Choroid plexus epithelial cell (primary cell): ENCODE results near the gene KCTD6.

Source experiments
- DNase-seq: peaks from one replicate; pipeline ENCODE4 v3.0.0-alpha.2; 2010; ENCODE audit warnings: low read depth
- H3K4me3 ChIP-seq: 2 replicates; pipeline ENCODE4 v1.5.1; 2011; ENCODE audit warnings: low read depth, mild to moderate bottlenecking, control low read depth, low read length, moderate library complexity
- TF ChIP-seq, protein P1 (sequence below): conservative IDR thresholded peaks from 2 replicates; pipeline ENCODE4 v1.5.1; 2011; ENCODE audit warnings: low read depth, mild to moderate bottlenecking, control low read depth, inconsistent platforms, low read length, moderate library complexity

The KCTD6 gene

DNA sequence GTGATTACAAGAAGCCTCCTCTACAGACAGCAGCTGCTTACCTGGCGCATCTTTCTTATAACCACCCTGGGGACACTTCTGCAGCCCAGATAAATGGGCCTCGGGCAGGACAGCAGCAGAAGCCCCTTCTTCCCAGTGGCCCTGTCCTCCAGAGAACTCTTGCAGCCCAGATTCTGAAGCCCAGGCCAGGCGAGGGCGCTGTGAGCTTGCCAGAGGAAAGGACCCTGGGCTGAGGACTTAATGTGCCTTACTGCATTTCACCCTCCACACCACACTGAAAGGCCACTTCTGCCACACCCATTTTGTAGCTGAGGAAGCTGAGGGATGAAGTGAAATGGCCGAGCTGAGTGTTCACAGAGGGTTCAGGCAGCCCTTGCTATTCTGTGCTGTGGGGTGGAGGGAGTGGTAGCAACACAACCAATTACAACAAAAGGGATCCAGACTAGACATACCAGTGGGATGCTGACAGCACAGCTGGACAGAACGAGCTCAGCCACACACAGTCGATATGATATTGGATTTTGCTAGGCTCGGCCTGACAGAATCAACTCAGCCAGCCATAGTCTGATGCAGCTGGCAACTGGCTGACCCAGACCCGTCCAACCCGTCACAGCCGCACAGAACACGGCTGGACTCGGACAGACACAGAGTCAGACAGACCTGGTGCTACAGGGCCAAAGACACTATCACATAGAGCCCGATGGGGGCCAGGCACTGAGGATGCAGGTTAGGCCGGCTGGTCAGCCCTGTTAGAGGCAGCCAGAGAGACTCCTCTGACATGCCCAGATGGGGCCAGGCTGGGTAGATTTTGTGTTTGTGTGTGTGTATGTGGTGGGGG, 37.8 kb downstream of the KCTD6 start:
- peak; percentile 59 for DNase-seq
- H3K4me3 ChIP-seq = no peak overlapping the region
- TF ChIP-seq, protein P1, sequence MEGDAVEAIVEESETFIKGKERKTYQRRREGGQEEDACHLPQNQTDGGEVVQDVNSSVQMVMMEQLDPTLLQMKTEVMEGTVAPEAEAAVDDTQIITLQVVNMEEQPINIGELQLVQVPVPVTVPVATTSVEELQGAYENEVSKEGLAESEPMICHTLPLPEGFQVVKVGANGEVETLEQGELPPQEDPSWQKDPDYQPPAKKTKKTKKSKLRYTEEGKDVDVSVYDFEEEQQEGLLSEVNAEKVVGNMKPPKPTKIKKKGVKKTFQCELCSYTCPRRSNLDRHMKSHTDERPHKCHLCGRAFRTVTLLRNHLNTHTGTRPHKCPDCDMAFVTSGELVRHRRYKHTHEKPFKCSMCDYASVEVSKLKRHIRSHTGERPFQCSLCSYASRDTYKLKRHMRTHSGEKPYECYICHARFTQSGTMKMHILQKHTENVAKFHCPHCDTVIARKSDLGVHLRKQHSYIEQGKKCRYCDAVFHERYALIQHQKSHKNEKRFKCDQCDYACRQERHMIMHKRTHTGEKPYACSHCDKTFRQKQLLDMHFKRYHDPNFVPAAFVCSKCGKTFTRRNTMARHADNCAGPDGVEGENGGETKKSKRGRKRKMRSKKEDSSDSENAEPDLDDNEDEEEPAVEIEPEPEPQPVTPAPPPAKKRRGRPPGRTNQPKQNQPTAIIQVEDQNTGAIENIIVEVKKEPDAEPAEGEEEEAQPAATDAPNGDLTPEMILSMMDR = peak; percentile 67

DNA sequence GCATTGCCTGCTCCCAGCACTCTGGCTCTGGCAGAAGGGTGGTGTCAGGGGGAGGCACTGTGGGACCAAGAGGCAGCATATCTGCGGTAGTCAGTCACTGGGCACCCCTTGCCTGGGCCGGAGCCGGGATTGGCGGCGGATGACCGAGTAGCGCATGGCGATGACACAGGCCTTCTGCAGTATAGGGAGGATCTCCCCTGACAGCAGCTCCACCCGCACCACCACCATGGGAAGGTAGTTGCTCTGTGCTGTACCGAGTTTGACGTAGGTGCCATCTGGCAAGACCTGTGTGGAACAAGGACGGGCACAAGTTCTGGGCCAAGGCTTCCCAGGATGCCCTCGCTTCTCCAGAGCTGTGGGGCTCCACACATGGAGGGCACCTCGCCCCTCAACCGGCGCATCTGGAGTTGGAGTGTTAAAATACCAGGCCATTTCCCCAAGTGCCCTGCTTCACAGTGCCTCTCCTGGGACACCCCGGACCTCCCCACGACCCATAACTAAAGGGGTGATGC, 38.5 kb downstream of the KCTD6 start:
- TF ChIP-seq, protein P1 = no peak

DNA sequence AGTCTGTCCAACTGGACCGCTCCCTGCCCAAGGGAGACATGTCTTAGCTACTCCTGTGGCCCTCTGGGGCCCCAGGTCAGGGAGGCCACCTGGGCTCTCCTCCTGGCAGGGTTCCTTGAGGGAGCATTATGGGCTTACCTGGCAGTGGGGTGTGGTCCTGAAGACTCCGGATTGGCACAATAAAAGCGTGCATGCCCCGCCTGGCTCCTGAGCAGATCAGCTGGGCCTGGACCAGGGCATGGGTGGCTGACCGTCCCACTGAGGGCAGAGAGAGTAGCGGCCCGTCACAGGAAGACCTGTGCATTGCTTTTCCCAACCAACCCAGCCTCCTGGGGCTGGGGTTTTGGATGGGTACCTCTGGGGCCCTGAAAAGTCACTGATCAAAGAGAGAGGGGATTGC, 39.7 kb downstream of the KCTD6 start:
- no peak overlapping the region for H3K4me3 ChIP-seq
- TF ChIP-seq, protein P1 = no peak
- no peak for DNase-seq

More for the DNA sequence above, 38.5 kb downstream of the KCTD6 start:
- DNase-seq = no peak
- H3K4me3 ChIP-seq = no peak overlapping the region

DNA sequence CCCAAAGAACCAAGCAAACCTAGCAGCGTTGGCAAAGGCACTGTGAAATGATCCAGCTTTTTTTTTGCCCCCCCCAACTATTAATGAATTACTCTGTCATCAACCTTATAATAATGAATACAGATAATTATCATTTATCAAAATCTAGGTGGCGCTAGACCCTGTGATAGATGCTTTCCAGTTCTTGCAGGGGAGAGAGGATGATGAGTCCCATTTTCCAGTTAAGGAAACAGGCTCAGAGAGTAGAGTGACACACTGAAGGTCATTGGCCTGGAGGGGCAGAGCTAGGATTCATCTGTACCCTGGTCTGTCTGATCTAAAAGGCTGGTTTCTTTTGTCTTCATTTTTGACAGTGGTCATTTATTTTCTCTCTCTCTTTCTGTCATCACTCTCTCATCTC, 40.1 kb downstream of the KCTD6 start:
- no peak overlapping the region for H3K4me3 ChIP-seq
- TF ChIP-seq, protein P1 = peak; percentile 35
- DNase-seq = no peak

DNA sequence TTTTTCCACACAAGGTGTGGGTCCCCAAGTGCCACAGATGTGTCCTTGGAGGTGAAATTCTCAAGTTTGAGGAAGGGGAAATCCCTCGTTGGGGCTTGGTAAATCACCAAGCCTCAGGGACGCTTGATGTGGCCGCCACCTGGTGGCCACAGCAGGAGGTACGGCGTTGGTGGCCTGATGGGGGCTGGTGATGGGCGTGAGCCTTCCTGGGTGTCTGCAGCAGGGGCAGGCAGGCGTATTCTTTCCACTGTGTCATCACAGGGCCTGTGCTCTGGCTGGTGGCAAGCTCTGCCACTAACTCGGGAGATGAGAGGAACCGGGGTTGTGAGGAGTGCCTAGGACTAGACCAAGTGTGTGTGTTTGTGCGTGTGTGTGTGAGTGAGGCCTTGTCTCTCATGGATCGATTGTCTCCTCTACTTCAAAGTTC, 40.9 kb downstream of the KCTD6 start:
- H3K4me3 ChIP-seq = no peak overlapping the region
- peak; percentile 79 for DNase-seq
- TF ChIP-seq, protein P1 = peak; percentile 90

DNA sequence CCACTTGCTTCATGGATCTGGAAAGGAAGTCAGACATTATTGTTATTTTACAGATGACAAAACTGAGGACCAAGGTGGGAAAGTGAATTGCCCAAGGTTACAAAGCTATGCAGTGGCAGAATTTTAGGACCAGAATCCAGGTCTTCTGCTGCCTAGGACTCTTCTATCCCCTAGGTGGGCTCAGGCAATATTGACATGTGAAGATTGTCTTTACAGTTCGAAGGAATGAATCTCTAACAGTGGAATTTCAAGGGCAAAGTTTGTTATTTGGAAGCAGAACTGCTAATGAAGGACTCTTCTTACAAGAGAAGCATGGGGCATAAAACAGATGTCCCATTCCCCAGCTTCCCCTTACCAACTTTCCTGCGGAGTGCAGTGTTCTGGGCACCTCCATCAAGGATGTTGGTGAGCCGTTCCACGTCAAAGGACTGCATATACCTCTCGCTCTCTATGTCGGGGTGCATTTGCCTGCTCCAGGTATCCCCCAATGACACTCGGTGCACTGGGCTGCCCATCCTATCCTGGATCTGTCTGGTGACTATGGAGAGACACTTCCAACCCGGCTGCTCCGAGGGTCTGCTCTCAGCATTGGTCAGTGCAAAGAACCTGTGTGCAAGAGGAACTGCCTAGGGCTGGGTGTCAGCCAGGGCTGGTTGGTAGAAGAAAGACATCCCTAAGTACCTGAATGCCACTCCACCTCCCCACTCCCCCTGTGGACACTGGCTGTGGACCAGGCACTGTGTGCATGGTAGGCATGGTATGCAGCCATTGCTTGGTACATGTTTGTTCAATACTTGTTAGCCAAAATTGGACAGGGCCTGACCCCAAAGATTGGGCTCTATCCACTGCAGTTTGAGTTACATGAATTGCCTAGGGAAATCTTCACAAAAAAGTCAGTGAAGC, 42.9 kb downstream of the KCTD6 start:
- TF ChIP-seq, protein P1 = no peak
- H3K4me3 ChIP-seq = no peak overlapping the region
- DNase-seq = no peak
